GM12878 (cell line): ENCODE results near the gene UST. TPM values are rescaled to one million over a fixed set of nuclear protein-coding genes. Genes with fewer than 3 reads are reported as not detected.

Experiments
- ATAC-seq: fragments of 200-7000 bp; cut with Tn5 transposase; 3 replicates; pipeline ENCODE4 v1.9.1; 2020; ENCODE audit warnings: mild to moderate bottlenecking, moderate library complexity
- BruUV-seq: library from RNA; stranded (reverse); fragments of 400-500 nt; replicated peaks from 2 replicates; lab custom pipeline; 2021; lab: Mats Ljungman, UMichigan
- CTCF ChIA-PET: fragments of 300-600 bp; sonication (Branson Sonifier 250); formaldehyde crosslinking; extraction: SDS; loops from one replicate; lab custom pipeline; 2021; ENCODE audit warnings: inconsistent platforms; lab: Yijun Ruan, JAX
- POLR2A ChIA-PET: fragments of 350-600 bp; formaldehyde crosslinking; extraction: SDS; loops from one replicate; lab custom pipeline; 2021; ENCODE audit warnings: inconsistent platforms; lab: Charles Lee
- RAD21 ChIA-PET: fragments of 300-600 bp; sonication (Branson Sonifier 250); formaldehyde crosslinking; loops from one replicate; lab custom pipeline; 2023; ENCODE audit warnings: antibody characterized with exemption; ENCODE audit not compliant: unreplicated experiment; lab: Charles Lee
- SMC1A ChIA-PET: fragments of 300-600 bp; sonication (Branson Sonifier 250); formaldehyde crosslinking; loops from one replicate; lab custom pipeline; 2023; ENCODE audit not compliant: unreplicated experiment, uncharacterized antibody; lab: Charles Lee
- DNase-seq: peaks from one replicate; pipeline ENCODE4 v3.0.0-alpha.2; 2011; ENCODE audit warnings: low read depth, low spot score
- FAIRE-seq: peaks from 3 replicates; lab custom pipeline; 2011; peaks lifted over from hg19 to GRCh38; lab: Jason Lieb, UNC
- H2AFZ ChIP-seq: 2 replicates; pipeline ENCODE4 v1.6.0; 2011; ENCODE audit warnings: low read depth, low read length, control low read depth; ENCODE audit not compliant: control insufficient read depth
- H3K27ac ChIP-seq: 2 replicates; pipeline ENCODE4 v1.5.1; 2011; ENCODE audit warnings: control low read depth; ENCODE audit not compliant: control insufficient read depth, insufficient read depth
- H3K27me3 ChIP-seq, 2 experiments: replicated peaks in 1 of 2; 2 replicates each; pipeline versions ENCODE4 v1.6.0 to v1.6.1; 2011; ENCODE audit warnings: low read length in 1 of 2; ENCODE audit not compliant: control insufficient read depth in 2 of 2, insufficient read depth in 2 of 2
- H3K36me3 ChIP-seq, 2 experiments: 2 replicates each; pipeline ENCODE4 v1.5.1; 2011; ENCODE audit warnings: low read length in 1 of 2; ENCODE audit not compliant: control insufficient read depth in 2 of 2, insufficient read depth in 2 of 2
- H3K4me1 ChIP-seq: 2 replicates; pipeline ENCODE4 v1.6.1; 2011; ENCODE audit warnings: mild to moderate bottlenecking, low read length, moderate library complexity, mixed read lengths; ENCODE audit not compliant: control insufficient read depth, insufficient read depth
- H3K4me2 ChIP-seq: 2 replicates; pipeline ENCODE4 v1.6.0; 2011; ENCODE audit warnings: control low read depth; ENCODE audit not compliant: control insufficient read depth, insufficient read depth
- H3K4me3 ChIP-seq: fragments of 200-600 bp; sonication (generic); 2 replicates; pipeline ENCODE4 v1.5.1; 2016
- H3K79me2 ChIP-seq: 2 replicates; pipeline ENCODE4 v1.6.0; 2011; ENCODE audit warnings: low read length; ENCODE audit not compliant: control insufficient read depth, insufficient read depth
- H3K9ac ChIP-seq: 2 replicates; pipeline ENCODE4 v1.8.0; 2011; ENCODE audit warnings: low read length, control low read depth, mixed read lengths; ENCODE audit not compliant: control insufficient read depth, insufficient read depth
- H3K9me3 ChIP-seq: replicated peaks from 3 replicates; pipeline ENCODE4 v1.5.1; 2011; ENCODE audit warnings: mild to moderate bottlenecking, low read length; ENCODE audit not compliant: control insufficient read depth, insufficient read depth
- H4K20me1 ChIP-seq: 2 replicates; pipeline ENCODE4 v1.6.0; 2011; ENCODE audit not compliant: control insufficient read depth, insufficient read depth
- ATF7 ChIP-seq: fragments of 450-650 bp; IDR thresholded peaks from 2 replicates; pipeline ENCODE4 v1.6.1; 2016; ENCODE audit warnings: low read depth, mild to moderate bottlenecking
- CEBPB ChIP-seq, 2 experiments: fragments of 150-350 bp in 1 of 2; IDR thresholded peaks; 2 replicates each; pipeline ENCODE4 v1.6.1; 2012 to 2014; ENCODE audit warnings: low read depth in 2 of 2, low read length in 2 of 2, borderline replicate concordance in 1 of 2, inconsistent platforms in 1 of 2
- CHD1 ChIP-seq: IDR thresholded peaks from 2 replicates; pipeline ENCODE4 v1.6.1; 2012; ENCODE audit warnings: low read depth, low read length, improper control_type of control experiment
- E2F8 ChIP-seq: fragments of 450-650 bp; IDR thresholded peaks from 2 replicates; pipeline ENCODE4 v1.6.1; 2018; ENCODE audit warnings: mild to moderate bottlenecking, low read depth, moderate library complexity; ENCODE audit not compliant: partially characterized antibody
- EGR1 ChIP-seq, 2 experiments: IDR thresholded peaks; 1 replicate in 1 of 2; 2 replicates in 1 of 2; pipeline ENCODE4 v1.6.1; 2011 to 2012; ENCODE audit warnings: low read depth in 2 of 2, low read length in 2 of 2, borderline replicate concordance in 1 of 2, mild to moderate bottlenecking in 1 of 2, moderate library complexity in 1 of 2
- FOS ChIP-seq: IDR thresholded peaks from 3 replicates; pipeline ENCODE4 v1.6.1; 2011; ENCODE audit warnings: borderline replicate concordance; ENCODE audit not compliant: insufficient read length; ENCODE audit errors: extremely low read depth
- IRF5 ChIP-seq: fragments of 450-650 bp; IDR thresholded peaks from 2 replicates; pipeline ENCODE4 v1.6.1; 2017; ENCODE audit warnings: borderline replicate concordance
- MEF2B ChIP-seq: fragments of 450-650 bp; IDR thresholded peaks from 2 replicates; pipeline ENCODE4 v1.6.1; 2018; ENCODE audit warnings: mild to moderate bottlenecking, moderate library complexity; ENCODE audit not compliant: partially characterized antibody, poor library complexity, severe bottlenecking
- MTA3 ChIP-seq: IDR thresholded peaks from 2 replicates; pipeline ENCODE4 v1.6.1; 2012; ENCODE audit warnings: low read length, inconsistent platforms, borderline replicate concordance
- MXI1 ChIP-seq: fragments of 150-350 bp; IDR thresholded peaks from 2 replicates; pipeline ENCODE4 v1.6.1; 2011; ENCODE audit warnings: low read depth, mild to moderate bottlenecking, inconsistent platforms, low read length, improper control_type of control experiment
- MYB ChIP-seq: fragments of 150-350 bp; IDR thresholded peaks from 2 replicates; pipeline ENCODE4 v1.6.1; 2014; ENCODE audit warnings: mild to moderate bottlenecking, low read depth, low read length, borderline replicate concordance
- NR2C1 ChIP-seq: fragments of 450-650 bp; IDR thresholded peaks from 2 replicates; pipeline ENCODE4 v1.6.1; 2017; ENCODE audit warnings: antibody characterized with exemption, mild to moderate bottlenecking, moderate library complexity
- POLR2AphosphoS2 ChIP-seq: IDR thresholded peaks from 2 replicates; pipeline ENCODE4 v1.6.1; 2011; ENCODE audit warnings: low read depth, mild to moderate bottlenecking, low read length, improper control_type of control experiment, moderate library complexity
- SP1 ChIP-seq: IDR thresholded peaks from one replicate; pipeline ENCODE4 v1.6.1; 2011; ENCODE audit warnings: low read depth, low read length
- SUZ12 ChIP-seq: fragments of 200-600 bp; sonication (generic); IDR thresholded peaks from one replicate; pipeline ENCODE4 v1.6.1; 2018; ENCODE audit warnings: antibody characterized with exemption, mild to moderate bottlenecking; ENCODE audit not compliant: unreplicated experiment
- WRNIP1 ChIP-seq: IDR thresholded peaks from 2 replicates; pipeline ENCODE4 v1.6.1; 2011; ENCODE audit warnings: low read depth, low read length, improper control_type of control experiment, borderline replicate concordance
- ZNF217 ChIP-seq: fragments of 450-650 bp; IDR thresholded peaks from 2 replicates; pipeline ENCODE4 v1.6.1; 2017; ENCODE audit warnings: antibody characterized with exemption, mild to moderate bottlenecking
- in situ Hi-C: fragments of 300-500 bp; cut with MboI; formaldehyde crosslinking; loops from 9 replicates; pipeline ENCODE4 v1.14.3; 2018; ENCODE audit warnings: mixed read lengths
- intact Hi-C: fragments of 100-400 bp; cut with micrococcal nuclease; formaldehyde crosslinking; loops from one replicate; pipeline ENCODE4 v1.14.2; 2022; ENCODE audit not compliant: unreplicated experiment
- polyA plus RNA-seq, 11 experiments: library from polyadenylated mRNA; depleted of rRNA in 4 of 11; unstranded in 6 of 11; stranded (reverse) in 5 of 11; fragments of >200 nt; fragmentation: Nextera tagmentation in 4 of 11; fragmentation: Illumina TruSeq in 1 of 11; extraction: Ambion mirVana in 4 of 11; extraction: Trizol in 1 of 11; gene quantifications; 1 replicate in 1 of 11; 2 replicates in 10 of 11; pipeline versions ENCODE4 v1.2.1 to v1.2.3, GENCODE V29; 2011 to 2016; ENCODE audit warnings: inconsistent platforms in 2 of 11, missing spikeins in 2 of 11, low read depth in 1 of 11
- total RNA-seq, 4 experiments: library from RNA; depleted of rRNA in 3 of 4; stranded (reverse); fragments of >200 nt in 3 of 4; fragmentation: Illumina TruSeq in 1 of 4; extraction: Trizol in 1 of 4; gene quantifications; 2 replicates each; pipeline versions ENCODE4 v1.2.1 to v1.2.3, GENCODE V29; 2013 to 2021

Gene UST
- total and polyA plus RNA-seq, 10 of the 15 experiments (the other 5 are each of a cell fraction or from before 2014, with no cell fraction given) = 0.74 to 43.3 (median 2.2) TPM

- ChIA-PET SMC1A (no interaction called here), CTCF (interaction anchor here (0.6 kb wide), 1 partner anchor 11 kb away, joined by 3 read pairs; no protein-coding TSS in a partner anchor), POLR2A (no interaction called here)
- intact Hi-C loops (no loop called here), in situ Hi-C loops (no loop called here)
- no peaks in the 10 kb centered on the region for H4K20me1 ChIP-seq
- no peak for DNase-seq
- H3K4me3 ChIP-seq = no peak overlapping the region
- TF ChIP-seq WRNIP1 (no peak), FOS (no peak), SP1 (no peak), ATF7 (no peak), CHD1 (no peak), MXI1 (no peak), IRF5 (no peak), EGR1 (IDR thresholded peaks at IDR 0.05; ENCODE audit: borderline replicate concordance in 1 of 2, low read depth in 2 of 2, low read length in 2 of 2) (no peak), ZNF217 (no peak), MTA3 (no peak), POLR2AphosphoS2 (no peak), MEF2B (no peak), CEBPB (IDR thresholded peaks at IDR 0.05; ENCODE audit: borderline replicate concordance in 1 of 2, low read depth in 2 of 2, low read length in 2 of 2) (no peak), MYB (no peak), SUZ12 (no peak), NR2C1 (no peak), E2F8 (no peak)
- TF ChIP-seq, all 136 proteins: peak for 0
- no peak overlapping the region for H3K9ac ChIP-seq
- no peak overlapping the region for H2AFZ ChIP-seq
- peaks cover 8% of the 10 kb centered on the region for H3K9me3 ChIP-seq
- no peak for FAIRE-seq
- no peak for ATAC-seq
- no peaks in the 10 kb centered on the region for H3K27me3 ChIP-seq
- H3K4me1 ChIP-seq = no peaks in the 10 kb centered on the region
- no TSS peak for BruUV-seq
- no peak overlapping the region for H3K4me2 ChIP-seq
- H3K36me3 ChIP-seq = no peaks in the 10 kb centered on the region
- H3K79me2 ChIP-seq = no peaks in the 10 kb centered on the region
- RAD21 ChIA-PET = interaction anchor here (0.7 kb wide), 1 partner anchor 189 kb away, joined by 3 read pairs; no protein-coding TSS in a partner anchor
- no peak overlapping the region for H3K27ac ChIP-seq
These were observed 254.6 kb downstream of the UST start for GRCh38 chr6:149001422-149001821.
